ENCODE measurements around the gene SLC25A47. TPM values are rescaled to one million over a fixed set of nuclear protein-coding genes. Genes with fewer than 3 reads are reported as not detected.

Gene SLC25A47
- total RNA-seq, 1 experiment from 2014 or later, result not detected

DNA sequence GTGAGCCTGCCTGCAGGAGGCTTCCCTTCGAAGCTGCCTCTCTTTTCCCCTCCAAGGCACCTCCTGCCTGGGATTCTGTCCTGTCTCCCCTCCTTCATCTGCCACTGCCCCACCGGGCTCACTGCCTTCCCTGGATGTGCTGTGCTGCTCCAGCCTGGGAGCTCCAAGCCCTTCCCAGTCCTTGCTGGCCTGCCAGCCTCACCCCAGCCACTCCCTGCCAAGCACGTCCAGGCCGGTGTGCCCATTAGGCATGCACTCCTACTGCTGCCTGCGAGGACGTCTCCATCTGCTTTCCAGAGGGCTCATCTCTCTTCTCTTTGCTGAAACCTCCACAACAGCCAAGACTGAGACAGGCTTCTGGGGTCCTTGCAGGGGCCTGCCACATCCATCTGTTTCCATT is 8.4 kb upstream of the SLC25A47 start:
- POLR2A ChIA-PET, result no interaction called here
- Mint-ChIP-seq H3K9me3 (ENCODE audit: unreplicated experiment) (no peaks in the 10 kb centered on the region), H3K4me3 (ENCODE audit: unreplicated experiment) (no peak overlapping the region), H3K27me3 (ENCODE audit: insufficient read depth, unreplicated experiment) (no peaks in the 10 kb centered on the region), H3K36me3 (ENCODE audit: insufficient read depth, unreplicated experiment) (no peaks in the 10 kb centered on the region), H3K27ac (ENCODE audit: low read depth, unreplicated experiment) (peak overlapping the region; percentile 49), H3K4me1 (ENCODE audit: insufficient read depth, unreplicated experiment) (peaks cover 10% of the 10 kb centered on the region)
- DNase-seq (ENCODE audit: unreplicated experiment), result no peak
- BruUV-seq (replicated peaks), result no TSS peak
- intact Hi-C loops (cut with micrococcal nuclease), result no loop called here
- TF ChIP-seq, protein P1, sequence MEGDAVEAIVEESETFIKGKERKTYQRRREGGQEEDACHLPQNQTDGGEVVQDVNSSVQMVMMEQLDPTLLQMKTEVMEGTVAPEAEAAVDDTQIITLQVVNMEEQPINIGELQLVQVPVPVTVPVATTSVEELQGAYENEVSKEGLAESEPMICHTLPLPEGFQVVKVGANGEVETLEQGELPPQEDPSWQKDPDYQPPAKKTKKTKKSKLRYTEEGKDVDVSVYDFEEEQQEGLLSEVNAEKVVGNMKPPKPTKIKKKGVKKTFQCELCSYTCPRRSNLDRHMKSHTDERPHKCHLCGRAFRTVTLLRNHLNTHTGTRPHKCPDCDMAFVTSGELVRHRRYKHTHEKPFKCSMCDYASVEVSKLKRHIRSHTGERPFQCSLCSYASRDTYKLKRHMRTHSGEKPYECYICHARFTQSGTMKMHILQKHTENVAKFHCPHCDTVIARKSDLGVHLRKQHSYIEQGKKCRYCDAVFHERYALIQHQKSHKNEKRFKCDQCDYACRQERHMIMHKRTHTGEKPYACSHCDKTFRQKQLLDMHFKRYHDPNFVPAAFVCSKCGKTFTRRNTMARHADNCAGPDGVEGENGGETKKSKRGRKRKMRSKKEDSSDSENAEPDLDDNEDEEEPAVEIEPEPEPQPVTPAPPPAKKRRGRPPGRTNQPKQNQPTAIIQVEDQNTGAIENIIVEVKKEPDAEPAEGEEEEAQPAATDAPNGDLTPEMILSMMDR (IDR thresholded peaks at IDR 0.05; ENCODE audit: unreplicated experiment), result no peak
- CTCF ChIA-PET, result interaction anchor here (0.7 to 2.1 kb wide), 2 partner anchors 11 to 39 kb away, joined by 3 to 8 read pairs; no protein-coding TSS in a partner anchor

DNA sequence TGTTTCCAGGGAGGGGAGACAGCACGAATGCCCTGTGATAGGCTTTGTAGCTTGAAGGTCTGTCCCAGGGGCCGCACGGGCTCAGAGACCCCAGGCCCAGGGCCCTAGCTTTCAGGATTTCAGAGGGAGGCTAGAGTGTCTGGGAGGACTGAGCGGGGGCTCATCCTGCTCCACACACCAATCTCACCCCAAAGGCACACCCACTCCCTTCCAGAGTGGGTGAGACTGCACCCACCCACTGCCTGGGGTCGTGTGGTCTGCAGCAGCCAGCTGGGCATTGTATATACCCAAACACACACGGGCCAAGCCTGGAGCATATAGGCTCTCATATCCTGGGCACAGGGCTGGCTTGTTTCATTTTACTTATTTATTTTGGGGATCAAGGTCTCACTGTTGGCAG is 5.8 kb upstream of the SLC25A47 start:
- TF ChIP-seq, protein P1 (IDR thresholded peaks at IDR 0.05; ENCODE audit: unreplicated experiment), result no peak
- CTCF ChIA-PET, result interaction anchor here (0.6 to 1.2 kb wide), 6 partner anchors 8 to 1430 kb away, joined by 3 to 5 read pairs (median 4); no protein-coding TSS in a partner anchor
- Mint-ChIP-seq H3K9me3 (ENCODE audit: unreplicated experiment) (no peaks in the 10 kb centered on the region), H3K36me3 (ENCODE audit: insufficient read depth, unreplicated experiment) (no peaks in the 10 kb centered on the region), H3K4me3 (ENCODE audit: unreplicated experiment) (no peak overlapping the region), H3K4me1 (ENCODE audit: insufficient read depth, unreplicated experiment) (peaks cover 18% of the 10 kb centered on the region), H3K27me3 (ENCODE audit: insufficient read depth, unreplicated experiment) (no peaks in the 10 kb centered on the region), H3K27ac (ENCODE audit: low read depth, unreplicated experiment) (no peak overlapping the region)
- BruUV-seq (replicated peaks), result no TSS peak
- intact Hi-C loops (cut with micrococcal nuclease), result no loop called here
- POLR2A ChIA-PET, result interaction anchor here (0.6 kb wide), 1 partner anchor 11 kb away, joined by 3 read pairs; no protein-coding TSS in a partner anchor
- no peak for DNase-seq (ENCODE audit: unreplicated experiment)

DNA sequence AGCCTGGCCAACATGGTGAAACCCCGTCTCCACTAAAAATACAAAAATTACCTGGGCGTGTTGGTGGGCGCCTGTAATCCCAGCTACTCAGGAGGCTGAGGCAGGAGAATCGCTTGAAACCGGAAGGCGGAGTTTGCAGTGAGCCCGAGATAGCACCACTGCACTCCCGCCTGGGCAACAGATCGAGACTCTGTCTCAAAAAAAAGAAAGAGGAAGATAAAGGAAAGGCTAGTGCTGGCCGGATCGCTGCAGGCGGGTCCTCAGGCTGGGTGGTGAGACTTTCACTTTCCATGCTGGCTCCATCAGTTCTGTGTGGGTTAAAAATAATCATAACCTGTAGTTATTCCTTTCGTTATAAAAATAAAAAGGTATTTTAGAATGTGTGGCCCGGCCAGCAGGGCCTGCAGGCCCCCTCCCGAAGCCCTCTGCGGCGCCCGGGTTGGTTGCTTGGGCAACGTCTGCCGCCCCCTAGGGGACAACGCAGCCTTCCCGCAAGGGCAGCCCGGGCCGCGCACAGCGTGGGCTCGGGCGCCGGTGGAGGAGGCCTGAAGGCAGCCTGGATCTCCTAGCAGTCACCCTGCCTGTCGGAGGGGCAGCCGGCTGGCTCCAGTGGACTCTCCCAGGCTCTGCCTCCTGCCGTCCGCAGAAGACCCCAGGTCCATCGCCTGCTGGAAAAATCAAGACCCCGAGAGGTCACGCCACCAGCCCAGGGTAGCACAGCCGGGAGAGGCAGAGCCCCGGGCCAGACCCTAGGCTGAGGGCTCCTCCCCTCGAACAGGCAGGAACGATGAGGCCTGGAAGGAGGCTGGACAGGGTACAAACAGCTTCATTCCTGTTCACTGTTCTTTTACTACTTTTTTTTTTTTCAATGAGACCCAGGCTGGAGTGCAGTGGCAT is 5.0 kb upstream of the SLC25A47 start:
- H3K36me3 Mint-ChIP-seq (ENCODE audit: insufficient read depth, unreplicated experiment), result no peaks in the 10 kb centered on the region
- H3K9me3 Mint-ChIP-seq (ENCODE audit: unreplicated experiment), result no peaks in the 10 kb centered on the region
- TF ChIP-seq, protein P1 (IDR thresholded peaks at IDR 0.05; ENCODE audit: unreplicated experiment), result peak; percentile 36
- intact Hi-C loops (cut with micrococcal nuclease), result no loop called here
- CTCF ChIA-PET, result interaction anchor here (0.6 to 1.2 kb wide), 4 partner anchors 8 to 1430 kb away, joined by 3 to 5 read pairs (median 4); no protein-coding TSS in a partner anchor
- peaks cover 18% of the 10 kb centered on the region for H3K4me1 Mint-ChIP-seq (ENCODE audit: insufficient read depth, unreplicated experiment)
- no TSS peak for BruUV-seq (replicated peaks)
- H3K27ac Mint-ChIP-seq (ENCODE audit: low read depth, unreplicated experiment), result no peak overlapping the region
- no peaks in the 10 kb centered on the region for H3K27me3 Mint-ChIP-seq (ENCODE audit: insufficient read depth, unreplicated experiment)
- DNase-seq (ENCODE audit: unreplicated experiment), result no peak
- POLR2A ChIA-PET, result interaction anchor here (0.6 kb wide), 1 partner anchor 10 kb away, joined by 3 read pairs; no protein-coding TSS in a partner anchor
- no peak overlapping the region for H3K4me3 Mint-ChIP-seq (ENCODE audit: unreplicated experiment)

DNA sequence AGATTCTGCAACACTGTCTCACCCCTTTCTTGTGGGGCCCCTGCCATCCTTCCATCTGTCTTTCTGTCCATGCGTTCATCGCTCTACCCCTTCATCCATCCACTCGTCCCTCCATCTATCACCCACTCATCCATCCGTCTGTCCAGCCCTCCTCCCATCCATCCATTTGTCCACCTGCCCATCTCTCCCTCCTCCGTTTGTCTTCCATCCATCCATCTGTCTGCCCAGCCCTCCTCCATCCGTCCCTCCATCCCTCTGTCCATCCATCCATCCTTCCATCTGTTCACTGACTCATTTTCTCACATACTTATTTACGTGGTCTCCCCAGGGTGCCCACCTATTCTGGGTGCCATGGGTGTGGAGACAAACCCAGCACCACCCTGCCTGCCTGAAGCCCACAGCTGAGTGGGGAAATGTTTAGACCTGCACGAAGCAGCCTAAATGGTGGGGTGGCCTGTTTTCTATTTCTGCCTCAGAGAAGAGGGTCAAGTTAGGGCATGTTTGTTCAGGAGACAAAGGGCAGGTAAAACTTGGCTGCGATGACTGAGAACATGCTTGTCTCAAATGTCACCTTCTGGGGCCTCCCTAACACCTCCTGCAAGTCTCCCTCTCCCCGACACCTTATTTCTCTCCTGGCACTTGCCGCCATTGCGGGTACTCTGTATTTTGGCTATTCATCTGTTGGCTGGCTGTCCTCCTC is 2.8 kb upstream of the SLC25A47 start:
- BruUV-seq (replicated peaks), result no TSS peak
- Mint-ChIP-seq H3K27me3 (ENCODE audit: insufficient read depth, unreplicated experiment) (no peaks in the 10 kb centered on the region), H3K4me1 (ENCODE audit: insufficient read depth, unreplicated experiment) (peaks cover 8% of the 10 kb centered on the region), H3K36me3 (ENCODE audit: insufficient read depth, unreplicated experiment) (no peaks in the 10 kb centered on the region), H3K9me3 (ENCODE audit: unreplicated experiment) (no peaks in the 10 kb centered on the region), H3K27ac (ENCODE audit: low read depth, unreplicated experiment) (no peak overlapping the region), H3K4me3 (ENCODE audit: unreplicated experiment) (no peak overlapping the region)
- ChIA-PET POLR2A (interaction anchor here (0.6 kb wide), 1 partner anchor 483 kb away, joined by 3 read pairs; no protein-coding TSS in a partner anchor), CTCF (interaction anchor here (0.7 kb wide), 1 partner anchor 11 kb away, joined by 3 read pairs; no protein-coding TSS in a partner anchor)
- TF ChIP-seq, protein P1 (IDR thresholded peaks at IDR 0.05; ENCODE audit: unreplicated experiment), result no peak
- DNase-seq (ENCODE audit: unreplicated experiment), result peak; percentile 39
- intact Hi-C loops (cut with micrococcal nuclease), result no loop called here

Data from MCF 10A (cell line).